Tibial nerve (tissue), 4 donors: ENCODE results near the gene TRMT1. TPM values are rescaled to one million over a fixed set of nuclear protein-coding genes. Genes with fewer than 3 reads are reported as not detected.

Source experiments
- DNase-seq, 2 donors: peaks; one replicate each; pipeline ENCODE4 v3.0.0-alpha.2; 2019; ENCODE audit warnings: low spot score in 2 of 2
- H3K27ac ChIP-seq, 4 donors: fragments of 200-600 bp; sonication (generic) in 3 of 4; one replicate each; pipeline ENCODE4 v1.5.1; 2017 to 2019; ENCODE audit warnings: mild to moderate bottlenecking in 1 of 4
- H3K27me3 ChIP-seq, 2 donors: fragments of 200-600 bp; sonication (generic) in 1 of 2; one replicate each; pipeline versions ENCODE4 v1.5.1 to v1.6.0; 2017 to 2019
- H3K36me3 ChIP-seq, 3 donors: fragments of 200-600 bp; sonication (generic); one replicate each; pipeline ENCODE4 v1.5.1; 2018 to 2019
- H3K4me1 ChIP-seq, 4 donors: fragments of 200-600 bp; sonication (generic) in 3 of 4; one replicate each; pipeline ENCODE4 v1.5.1; 2017 to 2019
- H3K4me3 ChIP-seq, 4 donors: fragments of 200-600 bp; sonication (generic) in 3 of 4; one replicate each; pipeline ENCODE4 v1.5.1; 2017 to 2019; ENCODE audit warnings: mild to moderate bottlenecking in 1 of 4, moderate library complexity in 1 of 4
- H3K9me3 ChIP-seq, 4 donors: fragments of 200-600 bp; sonication (generic) in 3 of 4; one replicate each; pipeline ENCODE4 v1.5.1; 2017 to 2019
- EP300 ChIP-seq, 2 donors: sonication (generic); formaldehyde crosslinking; IDR thresholded peaks; one replicate each; pipeline ENCODE4 v1.6.1; 2017; ENCODE audit warnings: antibody characterized with exemption in 2 of 2, mild to moderate bottlenecking in 1 of 2
- POLR2A ChIP-seq, 2 donors: fragments of 450-650 bp; IDR thresholded peaks; one replicate each; pipeline ENCODE4 v1.6.1; 2017; ENCODE audit warnings: antibody characterized with exemption in 2 of 2, mild to moderate bottlenecking in 2 of 2, moderate library complexity in 2 of 2
- WGBS, 2 donors: methylation state at CpG; one replicate each; pipeline ENCODE4 v1.1.5; 2018; 5-methylcytosine and 5-hydroxymethylcytosine counted together
- total RNA-seq, 4 donors: library from RNA; depleted of rRNA; stranded (reverse); fragments of >200 nt; gene quantifications; one replicate each; pipeline ENCODE4 v1.1.0, GENCODE V29; 2016
- TF ChIP-seq, protein P1 (sequence below), 5 experiments: fragments of 200-600 bp in 3 of 5; fragments of 450-650 bp in 2 of 5; sonication (generic) in 3 of 5; IDR thresholded peaks; one replicate each; pipeline ENCODE4 v1.5.1; 2016 to 2019; ENCODE audit warnings: antibody characterized with exemption in 5 of 5, mild to moderate bottlenecking in 3 of 5, moderate library complexity in 2 of 5

Gene TRMT1
- total RNA-seq, 4 donors from 2014 or later: 38.4 to 92.7 (median 49.2) TPM

DNA sequence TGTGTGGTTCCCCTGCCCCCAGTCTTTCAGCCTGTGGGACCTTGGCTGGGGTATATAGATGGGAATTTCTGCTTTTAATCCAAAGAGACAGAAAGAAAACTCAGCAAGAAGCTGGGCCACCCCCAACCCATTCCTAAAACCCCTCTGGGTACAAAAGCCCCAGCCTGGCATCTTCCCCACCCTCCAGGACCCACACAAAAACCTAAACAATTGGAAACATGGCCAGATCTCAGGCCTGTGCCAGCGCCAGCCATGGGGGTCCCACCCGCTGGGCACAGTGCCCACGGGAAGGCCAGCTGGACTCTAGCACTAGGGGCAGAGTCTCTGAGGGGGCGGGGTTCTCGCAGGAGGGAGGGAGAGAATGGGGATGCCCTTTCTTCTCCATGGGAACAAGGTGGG is 22.4 kb downstream of the TRMT1 start:
- no peak for DNase-seq
- 26 to 29% methylated on average over 5 of the region's 5 CpGs for WGBS, 2 donors
- Histone ChIP-seq H3K27me3 (no peaks in the 10 kb centered on the region), H3K4me3 (no peak overlapping the region), H3K9me3 (no peaks in the 10 kb centered on the region), H3K27ac (peak overlapping the region; percentile 72 to 88 (median 82)), H3K4me1 (peaks cover 0 to 98% (median 80%) of the 10 kb centered on the region in 4 donors), H3K36me3 (peaks cover 0 to 21% (median 0%) of the 10 kb centered on the region in 3 donors)
- TF ChIP-seq, protein P1, sequence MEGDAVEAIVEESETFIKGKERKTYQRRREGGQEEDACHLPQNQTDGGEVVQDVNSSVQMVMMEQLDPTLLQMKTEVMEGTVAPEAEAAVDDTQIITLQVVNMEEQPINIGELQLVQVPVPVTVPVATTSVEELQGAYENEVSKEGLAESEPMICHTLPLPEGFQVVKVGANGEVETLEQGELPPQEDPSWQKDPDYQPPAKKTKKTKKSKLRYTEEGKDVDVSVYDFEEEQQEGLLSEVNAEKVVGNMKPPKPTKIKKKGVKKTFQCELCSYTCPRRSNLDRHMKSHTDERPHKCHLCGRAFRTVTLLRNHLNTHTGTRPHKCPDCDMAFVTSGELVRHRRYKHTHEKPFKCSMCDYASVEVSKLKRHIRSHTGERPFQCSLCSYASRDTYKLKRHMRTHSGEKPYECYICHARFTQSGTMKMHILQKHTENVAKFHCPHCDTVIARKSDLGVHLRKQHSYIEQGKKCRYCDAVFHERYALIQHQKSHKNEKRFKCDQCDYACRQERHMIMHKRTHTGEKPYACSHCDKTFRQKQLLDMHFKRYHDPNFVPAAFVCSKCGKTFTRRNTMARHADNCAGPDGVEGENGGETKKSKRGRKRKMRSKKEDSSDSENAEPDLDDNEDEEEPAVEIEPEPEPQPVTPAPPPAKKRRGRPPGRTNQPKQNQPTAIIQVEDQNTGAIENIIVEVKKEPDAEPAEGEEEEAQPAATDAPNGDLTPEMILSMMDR (IDR thresholded peaks at IDR 0.05): peak in 1 of 5 experiments; percentile 1
- TF ChIP-seq POLR2A (IDR thresholded peaks at IDR 0.05) (no peak), EP300 (IDR thresholded peaks at IDR 0.05) (no peak)

- 17 to 36% methylated on average over 6 to 12 of the region's 12 CpGs for WGBS, 2 donors
- peak overlapping the region; percentile 72 to 88 (median 82) for H3K27ac ChIP-seq
- no peak overlapping the region for H3K4me3 ChIP-seq
- no peak for TF ChIP-seq EP300 (IDR thresholded peaks at IDR 0.05)
- TF ChIP-seq, protein P1 (IDR thresholded peaks at IDR 0.05): peak; percentile 87 to 99 (median 98)
- peak; percentile 60 to 70 for DNase-seq
- H3K4me1 ChIP-seq: peaks cover 0 to 97% (median 74%) of the 10 kb centered on the region in 4 donors
- no peaks in the 10 kb centered on the region for H3K9me3 ChIP-seq
- peaks cover 0 to 23% (median 0%) of the 10 kb centered on the region in 3 donors for H3K36me3 ChIP-seq
- no peaks in the 10 kb centered on the region for H3K27me3 ChIP-seq
Measured at GRCh38 chr19:13093407-13094105, 23.0 kb downstream of the TRMT1 start.

- 35 to 79% methylated on average over 4 to 10 of the region's 14 CpGs for WGBS, 2 donors
- Histone ChIP-seq H3K36me3 (peaks cover 0 to 32% (median 0%) of the 10 kb centered on the region in 3 donors), H3K4me1 (peaks cover 0 to 89% (median 68%) of the 10 kb centered on the region in 4 donors), H3K27me3 (no peaks in the 10 kb centered on the region), H3K9me3 (no peaks in the 10 kb centered on the region), H3K4me3 (no peak overlapping the region), H3K27ac (peak overlapping the region; percentile 72 to 88 (median 82))
- TF ChIP-seq, protein P1 (IDR thresholded peaks at IDR 0.05): no peak
- no peak for TF ChIP-seq POLR2A (IDR thresholded peaks at IDR 0.05)
- TF ChIP-seq EP300 (IDR thresholded peaks at IDR 0.05): no peak
- DNase-seq: no peak
Measured at GRCh38 chr19:13092606-13093235, 23.8 kb downstream of the TRMT1 start.

DNA sequence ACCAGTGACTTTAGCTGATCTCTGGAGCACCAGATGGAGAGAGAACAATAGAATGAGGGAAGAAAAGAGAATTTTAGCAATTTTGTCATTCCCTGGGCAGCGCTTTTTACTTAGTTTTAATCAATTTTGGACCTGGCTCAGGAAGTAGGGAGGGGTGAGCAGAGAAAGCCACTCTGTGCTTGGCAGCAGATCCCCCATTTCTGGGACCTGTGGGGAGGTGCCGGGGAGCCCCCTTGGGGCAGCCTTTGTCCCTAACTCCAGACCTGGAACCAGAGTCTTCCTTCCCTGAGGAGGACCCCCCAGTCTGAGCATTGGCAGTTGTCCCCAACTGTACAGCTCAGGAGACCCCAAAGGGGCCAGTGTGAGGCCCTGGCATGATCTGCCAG is 24.4 kb downstream of the TRMT1 start:
- no peaks in the 10 kb centered on the region for H3K27me3 ChIP-seq
- H3K27ac ChIP-seq: peak overlapping the region; percentile 43 to 88 (median 82)
- H3K36me3 ChIP-seq: peaks cover 0 to 36% (median 0%) of the 10 kb centered on the region in 3 donors
- TF ChIP-seq, protein P1 (IDR thresholded peaks at IDR 0.05): no peak
- TF ChIP-seq EP300 (IDR thresholded peaks at IDR 0.05): no peak
- TF ChIP-seq POLR2A (IDR thresholded peaks at IDR 0.05): no peak
- peaks cover 0 to 83% (median 64%) of the 10 kb centered on the region in 4 donors for H3K4me1 ChIP-seq
- WGBS, 2 donors: 31 to 45% methylated on average over 2 of the region's 2 CpGs
- DNase-seq: no peak
- no peak overlapping the region for H3K4me3 ChIP-seq
- no peaks in the 10 kb centered on the region for H3K9me3 ChIP-seq
